Measurements from ENCODE around the gene RERE.

Gene RERE

DNA sequence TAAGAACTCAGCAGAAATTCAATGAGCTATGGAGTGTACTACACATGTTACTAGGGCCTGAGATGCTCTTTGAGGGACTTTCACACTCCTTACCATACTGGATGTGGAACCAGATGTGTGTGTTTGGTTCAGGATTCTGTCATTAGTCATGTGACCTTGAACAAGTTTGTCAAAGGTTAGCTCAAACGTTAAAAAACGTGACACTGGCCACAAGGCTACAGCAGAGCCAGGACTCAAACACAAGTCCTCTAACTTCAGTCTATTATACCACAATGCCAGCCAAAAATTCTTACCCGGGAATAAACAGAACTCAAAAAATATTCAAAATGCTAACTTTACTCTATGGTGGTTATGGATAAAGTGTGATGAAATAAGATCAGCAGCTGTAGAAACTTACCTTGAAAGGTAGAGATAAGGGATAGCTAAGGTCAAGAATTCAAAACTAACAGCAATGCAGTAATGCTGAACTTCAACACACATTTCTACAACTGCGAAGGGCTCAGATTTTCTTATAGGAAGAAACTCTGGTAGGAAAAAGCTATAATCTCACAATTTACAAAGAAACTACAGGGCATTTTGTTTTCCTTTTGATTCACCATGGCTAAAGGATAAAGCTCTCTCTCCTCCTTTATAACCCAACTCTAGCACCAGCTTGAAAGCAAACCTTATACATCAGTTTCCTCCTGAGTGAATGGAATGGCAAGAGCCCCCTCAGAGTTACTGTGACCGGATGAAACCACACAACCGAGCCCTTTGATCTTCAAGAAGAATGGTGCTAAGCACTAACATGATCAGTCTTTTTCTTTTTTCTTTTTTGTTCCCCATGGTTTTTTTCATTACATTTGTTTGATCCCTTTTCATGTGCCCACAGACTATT, 265.6 kb downstream of the RERE start:
- no peak overlapping the region for H3K4me3 Mint-ChIP-seq
- peaks cover 46% of the 10 kb centered on the region for H3K36me3 Mint-ChIP-seq (ENCODE audit: low read depth)
- intact Hi-C loops (cut with micrococcal nuclease) = no loop called here
- H3K27me3 Mint-ChIP-seq = no peaks in the 10 kb centered on the region
- no peak overlapping the region for H3K27ac Mint-ChIP-seq
- H3K9me3 Mint-ChIP-seq = no peaks in the 10 kb centered on the region
- no peaks in the 10 kb centered on the region for H3K4me1 Mint-ChIP-seq (ENCODE audit: low read depth)

DNA sequence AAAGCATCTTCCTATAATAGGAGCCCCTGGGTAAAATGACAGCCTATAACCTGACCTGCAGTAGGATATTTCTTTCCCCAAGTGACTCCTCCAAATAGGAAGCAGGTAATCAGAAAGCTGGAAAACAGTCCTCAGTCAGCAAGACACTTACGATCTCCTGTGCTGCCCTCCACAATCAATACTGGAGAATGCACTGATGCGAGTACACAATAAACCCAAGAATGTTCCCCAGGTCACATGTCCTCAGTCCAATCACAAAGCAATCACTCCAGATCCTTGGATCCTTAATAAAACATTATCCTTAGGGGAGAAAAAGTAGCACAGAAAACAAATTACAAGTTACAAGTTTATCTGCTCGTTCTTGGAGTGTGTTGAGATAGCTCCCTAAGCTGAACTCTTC, 266.4 kb downstream of the RERE start:
- H3K4me1 Mint-ChIP-seq (ENCODE audit: low read depth) = no peaks in the 10 kb centered on the region
- intact Hi-C loops (cut with micrococcal nuclease) = no loop called here
- no peaks in the 10 kb centered on the region for H3K27me3 Mint-ChIP-seq
- no peak overlapping the region for H3K27ac Mint-ChIP-seq
- no peaks in the 10 kb centered on the region for H3K9me3 Mint-ChIP-seq
- peaks cover 46% of the 10 kb centered on the region for H3K36me3 Mint-ChIP-seq (ENCODE audit: low read depth)
- H3K4me3 Mint-ChIP-seq = no peak overlapping the region

DNA sequence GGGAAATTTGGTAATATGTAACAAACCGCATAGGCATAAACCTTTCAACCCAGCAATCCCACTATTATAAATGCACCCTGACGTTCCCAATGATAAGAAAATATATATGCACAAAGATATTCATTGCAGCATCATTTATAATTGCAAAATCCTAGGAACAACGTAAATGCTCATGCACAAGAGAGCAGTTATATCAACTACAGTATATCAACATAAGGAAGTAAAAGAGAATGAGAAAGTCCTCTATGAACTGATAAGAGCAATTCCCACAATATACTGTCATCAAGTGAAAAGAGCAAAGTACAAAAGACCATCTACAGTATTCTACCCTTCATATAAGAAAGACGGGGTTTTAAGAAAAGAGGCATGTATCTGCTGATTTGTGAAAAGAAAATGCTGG, 269.6 kb downstream of the RERE start:
- peaks cover 43% of the 10 kb centered on the region for H3K36me3 Mint-ChIP-seq (ENCODE audit: low read depth)
- H3K27ac Mint-ChIP-seq = no peak overlapping the region
- no peak overlapping the region for H3K4me3 Mint-ChIP-seq
- no peaks in the 10 kb centered on the region for H3K9me3 Mint-ChIP-seq
- H3K27me3 Mint-ChIP-seq = no peaks in the 10 kb centered on the region
- intact Hi-C loops (cut with micrococcal nuclease) = no loop called here
- no peaks in the 10 kb centered on the region for H3K4me1 Mint-ChIP-seq (ENCODE audit: low read depth)

DNA sequence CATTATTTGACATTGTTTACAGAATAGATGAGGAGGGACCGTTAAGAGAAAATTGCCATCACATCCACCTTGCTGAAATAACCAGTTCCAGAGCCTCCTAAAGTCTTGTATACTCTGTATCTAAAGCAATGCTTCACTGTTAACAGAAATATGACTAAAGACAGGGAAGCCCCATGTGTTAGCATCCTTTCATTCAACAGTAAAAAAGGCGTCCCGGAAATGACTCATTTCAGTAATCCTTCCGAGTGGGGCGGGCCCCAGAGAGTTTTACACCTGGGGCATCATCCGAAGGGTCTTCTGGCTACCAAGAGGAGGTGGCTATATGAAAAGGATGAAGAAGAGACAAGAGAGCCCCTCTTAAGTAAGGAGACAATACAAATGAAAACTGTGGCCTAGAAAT, 272.4 kb downstream of the RERE start:
- H3K36me3 Mint-ChIP-seq (ENCODE audit: low read depth) = peaks cover 38% of the 10 kb centered on the region
- H3K9me3 Mint-ChIP-seq = no peaks in the 10 kb centered on the region
- peaks cover 5% of the 10 kb centered on the region for H3K4me1 Mint-ChIP-seq (ENCODE audit: low read depth)
- no peak overlapping the region for H3K27ac Mint-ChIP-seq
- intact Hi-C loops (cut with micrococcal nuclease) = no loop called here
- H3K27me3 Mint-ChIP-seq = no peaks in the 10 kb centered on the region
- no peak overlapping the region for H3K4me3 Mint-ChIP-seq

DNA sequence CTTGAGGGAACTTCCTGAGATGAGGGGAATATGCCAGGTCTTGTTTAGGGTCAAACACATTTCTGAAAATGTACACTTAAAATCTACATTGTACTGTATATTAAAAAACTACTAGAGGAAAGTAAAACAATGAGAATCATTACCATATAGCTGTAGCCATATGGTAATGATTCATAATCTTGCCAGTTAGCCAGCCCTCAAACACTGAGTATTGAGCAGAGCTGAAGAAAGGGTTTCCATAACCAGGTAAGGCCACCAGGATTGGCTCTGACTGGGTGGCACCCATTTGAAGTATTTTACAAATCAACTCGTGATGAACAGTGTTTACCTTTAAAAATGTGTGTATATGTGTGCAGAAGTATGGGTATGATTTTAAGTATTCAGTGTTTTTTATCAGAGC, 272.8 kb downstream of the RERE start:
- Mint-ChIP-seq H3K4me1 (ENCODE audit: low read depth) (peaks cover 5% of the 10 kb centered on the region), H3K36me3 (ENCODE audit: low read depth) (peaks cover 41% of the 10 kb centered on the region), H3K4me3 (no peak overlapping the region), H3K9me3 (no peaks in the 10 kb centered on the region), H3K27ac (no peak overlapping the region), H3K27me3 (no peaks in the 10 kb centered on the region)
- intact Hi-C loops (cut with micrococcal nuclease) = no loop called here

DNA sequence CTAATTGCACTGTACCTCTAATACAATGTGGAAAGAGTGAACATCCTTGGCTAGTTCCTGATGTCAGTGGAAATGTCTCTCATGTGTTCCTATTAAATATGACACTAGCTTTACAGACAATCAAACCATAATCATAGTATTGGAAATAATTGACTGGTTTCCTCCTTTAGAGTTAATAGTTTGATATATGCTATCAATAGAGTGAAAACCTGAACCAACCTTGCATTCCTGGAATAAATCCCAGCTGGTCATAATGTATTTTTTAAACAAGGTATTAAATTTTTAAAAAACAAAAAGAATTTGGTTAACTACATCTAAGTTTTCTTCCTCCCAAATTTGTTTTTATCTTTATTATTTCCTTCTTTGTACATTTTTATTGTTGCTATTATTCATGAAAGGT, 273.5 kb downstream of the RERE start:
- no peaks in the 10 kb centered on the region for H3K9me3 Mint-ChIP-seq
- H3K4me1 Mint-ChIP-seq (ENCODE audit: low read depth) = peaks cover 5% of the 10 kb centered on the region
- H3K4me3 Mint-ChIP-seq = no peak overlapping the region
- H3K36me3 Mint-ChIP-seq (ENCODE audit: low read depth) = peaks cover 46% of the 10 kb centered on the region
- H3K27me3 Mint-ChIP-seq = no peaks in the 10 kb centered on the region
- no peak overlapping the region for H3K27ac Mint-ChIP-seq
- intact Hi-C loops (cut with micrococcal nuclease) = no loop called here

DNA sequence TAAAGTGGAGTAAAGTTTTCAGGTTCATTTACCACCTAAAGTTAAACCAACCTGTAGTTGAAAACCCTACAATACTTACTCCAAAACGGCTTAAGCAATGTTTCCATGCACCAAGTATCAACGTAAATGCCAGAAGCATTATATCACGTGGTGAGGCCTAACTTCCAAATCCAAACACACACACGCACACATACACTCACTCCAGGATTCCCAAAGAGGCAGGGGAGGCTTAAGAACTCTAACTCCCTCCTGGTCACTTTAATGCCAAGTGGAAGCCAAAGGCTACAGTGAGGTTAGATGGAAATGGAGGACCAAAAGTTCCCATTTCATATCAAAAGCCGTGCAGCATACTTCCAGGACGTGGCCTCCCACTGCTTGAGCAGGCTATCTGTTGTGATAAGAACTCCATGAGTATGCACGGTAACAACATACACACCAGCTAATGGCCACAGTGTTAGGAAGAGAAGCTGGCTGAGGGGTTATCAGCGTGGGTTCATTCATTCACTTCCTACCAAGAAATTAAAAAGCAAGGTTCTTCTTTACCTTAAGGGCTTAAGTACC, 275.4 kb downstream of the RERE start:
- Mint-ChIP-seq H3K27me3 (no peaks in the 10 kb centered on the region), H3K9me3 (no peaks in the 10 kb centered on the region), H3K4me3 (no peak overlapping the region), H3K36me3 (ENCODE audit: low read depth) (peaks cover 46% of the 10 kb centered on the region), H3K4me1 (ENCODE audit: low read depth) (peaks cover 5% of the 10 kb centered on the region), H3K27ac (no peak overlapping the region)
- intact Hi-C loops (cut with micrococcal nuclease) = no loop called here

DNA sequence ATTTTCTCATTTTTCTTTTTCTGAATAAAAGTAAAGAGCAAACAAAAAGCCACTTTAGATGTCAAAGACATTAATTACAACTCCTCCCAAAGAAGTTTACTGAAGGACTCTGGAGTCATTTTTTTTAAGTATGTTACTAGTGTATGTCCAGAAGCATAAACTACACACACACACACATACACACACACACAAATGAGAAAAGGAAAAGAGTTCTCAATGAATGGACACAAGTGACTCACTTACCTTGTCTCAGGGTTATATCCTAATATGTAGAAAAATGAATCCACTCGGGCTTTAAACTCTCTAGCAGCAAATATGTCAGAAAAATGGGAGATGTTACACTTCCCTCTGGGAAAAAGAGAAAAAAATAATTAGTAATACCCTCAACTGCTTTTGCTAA, 276.5 kb downstream of the RERE start:
- H3K27ac Mint-ChIP-seq = peak overlapping the region; percentile 34
- no peaks in the 10 kb centered on the region for H3K9me3 Mint-ChIP-seq
- no peak overlapping the region for H3K4me3 Mint-ChIP-seq
- peaks cover 5% of the 10 kb centered on the region for H3K4me1 Mint-ChIP-seq (ENCODE audit: low read depth)
- peaks cover 47% of the 10 kb centered on the region for H3K36me3 Mint-ChIP-seq (ENCODE audit: low read depth)
- intact Hi-C loops (cut with micrococcal nuclease) = no loop called here
- H3K27me3 Mint-ChIP-seq = no peaks in the 10 kb centered on the region

DNA sequence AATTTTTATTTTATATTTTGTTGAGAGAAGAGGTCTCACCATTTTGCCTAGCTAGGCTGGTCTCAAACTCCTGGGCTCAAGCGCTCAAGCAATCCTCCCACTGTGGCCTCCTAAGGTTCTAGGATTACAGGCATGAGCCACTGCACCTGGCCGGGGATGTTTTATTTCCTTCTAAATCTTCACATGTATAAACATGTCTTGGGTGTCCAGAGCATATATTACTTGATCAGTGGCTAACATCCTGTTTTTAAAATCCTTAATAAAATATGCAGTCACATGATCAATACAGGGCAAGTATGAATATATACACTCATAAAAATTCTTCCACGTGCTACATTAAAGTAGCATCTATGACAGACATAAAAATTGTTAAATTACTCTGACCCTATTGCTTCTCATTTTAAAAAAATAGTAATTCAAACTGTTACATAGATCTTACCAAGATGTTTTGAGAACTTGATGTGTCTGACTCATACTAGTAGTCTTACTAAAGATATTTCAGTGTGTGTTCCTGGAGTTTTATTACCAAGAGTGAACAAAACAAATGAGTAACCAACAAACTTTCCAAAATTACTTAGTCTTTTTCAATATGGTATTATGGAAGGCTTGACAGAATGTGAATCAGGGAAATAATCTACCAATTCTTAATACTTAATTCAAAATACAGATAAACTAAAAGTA, 277.0 kb downstream of the RERE start:
- Mint-ChIP-seq H3K27ac (peak overlapping the region; percentile 34), H3K4me1 (ENCODE audit: low read depth) (peaks cover 5% of the 10 kb centered on the region), H3K27me3 (no peaks in the 10 kb centered on the region), H3K36me3 (ENCODE audit: low read depth) (peaks cover 47% of the 10 kb centered on the region), H3K9me3 (no peaks in the 10 kb centered on the region), H3K4me3 (no peak overlapping the region)
- intact Hi-C loops (cut with micrococcal nuclease) = no loop called here

DNA sequence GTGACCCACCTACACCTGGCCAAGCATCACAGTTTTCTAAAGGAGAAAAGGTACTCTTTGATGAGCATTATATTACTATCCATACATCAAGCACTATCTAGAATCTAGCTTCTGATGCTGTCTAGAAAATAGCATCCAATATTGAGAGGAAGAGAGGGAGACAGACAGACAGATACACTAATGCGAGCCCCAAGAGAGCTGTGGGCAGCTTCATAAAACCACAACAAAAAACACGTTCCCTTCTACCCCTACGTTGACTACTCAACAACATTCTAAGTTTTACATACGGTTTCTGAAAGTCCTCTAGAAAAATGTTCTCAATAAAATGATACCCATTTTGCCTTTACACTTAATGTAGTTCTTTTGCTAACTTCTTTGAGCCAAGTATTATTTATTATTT, 277.8 kb downstream of the RERE start:
- H3K27ac Mint-ChIP-seq = no peak overlapping the region
- peaks cover 5% of the 10 kb centered on the region for H3K4me1 Mint-ChIP-seq (ENCODE audit: low read depth)
- no peaks in the 10 kb centered on the region for H3K27me3 Mint-ChIP-seq
- H3K9me3 Mint-ChIP-seq = no peaks in the 10 kb centered on the region
- peaks cover 41% of the 10 kb centered on the region for H3K36me3 Mint-ChIP-seq (ENCODE audit: low read depth)
- intact Hi-C loops (cut with micrococcal nuclease) = no loop called here
- H3K4me3 Mint-ChIP-seq = no peak overlapping the region

DNA sequence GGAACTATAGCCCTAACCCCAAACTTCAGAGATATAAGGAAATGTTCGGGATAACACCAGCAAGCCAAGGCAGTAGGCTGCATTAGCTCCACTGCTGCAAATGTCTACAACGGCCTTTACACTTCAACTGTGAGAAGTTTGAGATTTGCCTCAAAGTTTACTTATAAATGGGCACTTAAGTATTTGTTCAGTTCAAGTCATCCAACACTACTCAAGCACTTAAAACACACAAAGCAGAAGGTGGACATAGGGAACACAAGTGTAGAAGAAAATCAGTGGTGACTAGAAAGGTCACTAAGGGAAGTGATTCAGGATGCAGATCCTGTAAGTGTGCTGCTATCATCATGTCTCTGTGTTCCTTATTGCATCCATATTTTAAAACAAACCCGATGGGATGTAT, 278.9 kb downstream of the RERE start:
- intact Hi-C loops (cut with micrococcal nuclease) = no loop called here
- no peak overlapping the region for H3K4me3 Mint-ChIP-seq
- peaks cover 35% of the 10 kb centered on the region for H3K36me3 Mint-ChIP-seq (ENCODE audit: low read depth)
- H3K9me3 Mint-ChIP-seq = no peaks in the 10 kb centered on the region
- H3K27ac Mint-ChIP-seq = no peak overlapping the region
- peaks cover 6% of the 10 kb centered on the region for H3K4me1 Mint-ChIP-seq (ENCODE audit: low read depth)
- no peaks in the 10 kb centered on the region for H3K27me3 Mint-ChIP-seq

DNA sequence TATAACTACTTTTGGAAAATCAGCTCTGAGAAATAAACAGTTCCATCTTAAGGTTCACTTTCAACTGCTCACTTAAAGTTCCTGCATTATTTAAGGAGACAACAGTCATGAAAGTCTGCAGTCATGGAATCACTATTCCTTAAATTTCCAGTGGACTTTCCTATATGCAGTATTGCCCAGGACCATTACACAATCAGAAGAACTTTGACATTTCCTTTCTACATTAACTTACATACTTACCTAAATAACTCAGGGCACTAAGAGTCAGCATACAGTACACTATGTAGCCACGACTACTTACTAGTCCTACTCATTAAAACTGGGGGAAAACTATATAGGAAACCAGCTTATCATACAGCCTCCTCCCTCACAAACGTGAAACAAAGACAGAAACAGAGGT, 279.4 kb downstream of the RERE start:
- Mint-ChIP-seq H3K4me1 (ENCODE audit: low read depth) (peaks cover 11% of the 10 kb centered on the region), H3K27me3 (no peaks in the 10 kb centered on the region), H3K9me3 (no peaks in the 10 kb centered on the region), H3K4me3 (no peak overlapping the region), H3K36me3 (ENCODE audit: low read depth) (peaks cover 35% of the 10 kb centered on the region), H3K27ac (no peak overlapping the region)
- intact Hi-C loops (cut with micrococcal nuclease) = no loop called here

DNA sequence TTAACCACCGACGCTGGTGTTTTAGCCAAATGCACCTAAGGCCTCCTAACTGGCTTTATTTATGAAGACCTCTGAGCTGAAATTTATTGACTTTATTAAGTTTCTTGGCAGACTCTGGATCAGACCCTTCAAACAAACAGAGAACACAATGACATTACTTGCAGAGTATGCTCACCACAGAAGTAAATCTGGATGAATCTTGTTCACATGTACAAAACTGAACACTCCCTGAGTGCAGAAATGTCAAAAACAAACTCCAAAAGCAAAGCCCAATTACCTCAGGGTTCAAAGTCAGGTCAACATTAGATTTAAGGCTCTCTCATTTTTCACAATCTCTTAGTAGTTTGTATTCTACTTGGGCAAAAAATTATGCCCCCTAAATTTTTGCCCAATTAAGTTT, 280.9 kb downstream of the RERE start:
- H3K27me3 Mint-ChIP-seq = no peaks in the 10 kb centered on the region
- H3K9me3 Mint-ChIP-seq = no peaks in the 10 kb centered on the region
- H3K4me3 Mint-ChIP-seq = no peak overlapping the region
- intact Hi-C loops (cut with micrococcal nuclease) = no loop called here
- no peak overlapping the region for H3K27ac Mint-ChIP-seq
- peaks cover 11% of the 10 kb centered on the region for H3K4me1 Mint-ChIP-seq (ENCODE audit: low read depth)
- H3K36me3 Mint-ChIP-seq (ENCODE audit: low read depth) = peaks cover 35% of the 10 kb centered on the region

DNA sequence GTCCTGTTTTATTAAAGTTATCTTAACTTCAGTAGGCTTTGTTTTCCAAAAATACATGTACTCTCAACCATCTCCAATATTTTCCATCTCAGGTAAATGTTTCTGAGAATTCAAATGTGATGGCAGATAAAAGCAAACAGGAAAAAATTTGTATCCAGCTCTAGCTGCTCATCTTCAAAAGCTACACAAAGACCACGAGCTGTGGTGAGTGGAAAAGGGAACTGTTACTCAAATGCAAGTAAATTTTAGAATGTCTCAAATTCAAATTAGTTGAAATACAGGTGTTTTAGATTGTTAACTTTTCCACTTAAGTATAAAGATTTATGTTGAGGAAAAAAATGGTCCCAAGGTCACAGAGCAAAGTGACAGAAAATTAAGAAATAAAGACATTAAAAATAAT, 283.5 kb downstream of the RERE start:
- no peak overlapping the region for H3K4me3 Mint-ChIP-seq
- peaks cover 21% of the 10 kb centered on the region for H3K36me3 Mint-ChIP-seq (ENCODE audit: low read depth)
- intact Hi-C loops (cut with micrococcal nuclease) = no loop called here
- no peak overlapping the region for H3K27ac Mint-ChIP-seq
- H3K27me3 Mint-ChIP-seq = no peaks in the 10 kb centered on the region
- H3K9me3 Mint-ChIP-seq = no peaks in the 10 kb centered on the region
- peaks cover 6% of the 10 kb centered on the region for H3K4me1 Mint-ChIP-seq (ENCODE audit: low read depth)
